Upper lobe of left lung (tissue), 6 donors: Measurements from ENCODE around the gene SDK1. TPM values are rescaled to one million over a fixed set of nuclear protein-coding genes. Genes with fewer than 3 reads are reported as not detected.

ENCODE experiments used
- ATAC-seq, 2 donors: fragments of 200-7000 bp; cut with Tn5 transposase; one replicate each; pipeline ENCODE4 v1.9.1; 2022; ENCODE audit warnings: mild to moderate bottlenecking in 2 of 2, moderate library complexity in 2 of 2; ENCODE audit not compliant: low FRiP score in 2 of 2
- DNase-seq, 2 donors: peaks; one replicate each; pipeline ENCODE4 v3.0.0-alpha.2; 2019 to 2020
- H3K27ac ChIP-seq, 4 donors: fragments of 200-600 bp; sonication (generic); one replicate each; pipeline ENCODE4 v1.5.1; 2016 to 2019
- H3K27me3 ChIP-seq, 4 donors: fragments of 200-600 bp; sonication (generic); one replicate each; pipeline ENCODE4 v1.5.1; 2017 to 2019
- H3K36me3 ChIP-seq, 4 donors: fragments of 200-600 bp; sonication (generic); one replicate each; pipeline ENCODE4 v1.5.1; 2016 to 2019
- H3K4me1 ChIP-seq, 4 donors: fragments of 200-600 bp; sonication (generic); one replicate each; pipeline ENCODE4 v1.5.1; 2018 to 2019
- H3K4me3 ChIP-seq, 4 donors: fragments of 200-600 bp; sonication (generic); one replicate each; pipeline ENCODE4 v1.5.1; 2017 to 2019; ENCODE audit warnings: mild to moderate bottlenecking in 2 of 4, moderate library complexity in 1 of 4
- H3K9me3 ChIP-seq, 4 donors: fragments of 200-600 bp; sonication (generic); one replicate each; pipeline ENCODE4 v1.5.1; 2018 to 2019
- CTCF ChIP-seq, 6 experiments: fragments of 450-650 bp in 4 of 6; fragments of 200-600 bp in 2 of 6; sonication (generic) in 2 of 6; IDR thresholded peaks; one replicate each; pipeline ENCODE4 v1.5.1; 2016 to 2019; ENCODE audit warnings: antibody characterized with exemption in 6 of 6
- EP300 ChIP-seq, 4 donors: sonication (generic); formaldehyde crosslinking; IDR thresholded peaks; one replicate each; pipeline ENCODE4 v1.5.1; 2017; ENCODE audit warnings: antibody characterized with exemption in 4 of 4, control low read depth in 2 of 4
- POLR2A ChIP-seq, 4 donors: fragments of 450-650 bp; IDR thresholded peaks; one replicate each; pipeline ENCODE4 v1.5.1; 2016 to 2017; ENCODE audit warnings: antibody characterized with exemption in 4 of 4, mild to moderate bottlenecking in 2 of 4
- POLR2AphosphoS5 ChIP-seq, 2 donors: sonication (generic); formaldehyde crosslinking; IDR thresholded peaks; one replicate each; pipeline ENCODE4 v1.5.1; 2017; ENCODE audit warnings: antibody characterized with exemption in 2 of 2
- WGBS, 2 donors: methylation state at CpG; one replicate each; pipeline ENCODE4 v1.1.5; 2017 to 2018; 5-methylcytosine and 5-hydroxymethylcytosine counted together
- total RNA-seq, 6 donors: library from RNA; depleted of rRNA in 4 of 6; stranded (reverse); fragments of >200 nt in 4 of 6; gene quantifications; one replicate each; pipeline versions ENCODE4 v1.1.0 to v1.2.1, GENCODE V29; 2016 to 2021
- donor health status: DM: no; HTN: no; CAD: no; lungs with moderate emphysema.
- donor health status: DM: no; HTN: yes; CAD: no; lungs with severe emphysema.

SDK1 gene
- total RNA-seq, 6 donors from 2014 or later: 9.3 to 90.1 (median 11.8) TPM

GRCh38 chr7:3408814-3409595 is 108.0 kb downstream of the SDK1 start:
- Histone ChIP-seq H3K4me1 (peaks cover 0 to 20% (median 8%) of the 10 kb centered on the region in 4 donors), H3K27ac (no peak overlapping the region), H3K36me3 (no peaks in the 10 kb centered on the region), H3K27me3 (no peaks in the 10 kb centered on the region), H3K9me3 (no peaks in the 10 kb centered on the region), H3K4me3 (no peak overlapping the region)
- DNase-seq: no peak
- ATAC-seq: no peak
- TF ChIP-seq POLR2AphosphoS5 (IDR thresholded peaks at IDR 0.05) (no peak), EP300 (IDR thresholded peaks at IDR 0.05) (no peak), CTCF (IDR thresholded peaks at IDR 0.05) (no peak), POLR2A (IDR thresholded peaks at IDR 0.05) (no peak)
- 48 to 58% methylated on average over 5 of the region's 5 CpGs for WGBS, 2 donors

GRCh38 chr7:3412871-3413270 is 111.8 kb downstream of the SDK1 start:
- WGBS, 2 donors: 72 to 81% methylated on average over 2 of the region's 2 CpGs
- Histone ChIP-seq H3K27ac (no peak overlapping the region), H3K9me3 (no peaks in the 10 kb centered on the region), H3K36me3 (no peaks in the 10 kb centered on the region), H3K4me3 (no peak overlapping the region), H3K27me3 (no peaks in the 10 kb centered on the region), H3K4me1 (peaks cover 0 to 13% (median 3%) of the 10 kb centered on the region in 4 donors)
- TF ChIP-seq POLR2A (IDR thresholded peaks at IDR 0.05) (no peak), POLR2AphosphoS5 (IDR thresholded peaks at IDR 0.05) (no peak), CTCF (IDR thresholded peaks at IDR 0.05) (no peak), EP300 (IDR thresholded peaks at IDR 0.05) (no peak)
- DNase-seq (no peak), ATAC-seq (no peak)

- Histone ChIP-seq H3K4me1 (no peaks in the 10 kb centered on the region), H3K9me3 (no peaks in the 10 kb centered on the region), H3K4me3 (no peak overlapping the region), H3K27ac (no peak overlapping the region), H3K36me3 (no peaks in the 10 kb centered on the region), H3K27me3 (no peaks in the 10 kb centered on the region)
- WGBS, 2 donors: 75 to 81% methylated on average over 3 of the region's 3 CpGs
- no peak for DNase-seq
- TF ChIP-seq POLR2AphosphoS5 (IDR thresholded peaks at IDR 0.05): no peak
- no peak for TF ChIP-seq CTCF (IDR thresholded peaks at IDR 0.05)
- TF ChIP-seq POLR2A (IDR thresholded peaks at IDR 0.05): no peak
- TF ChIP-seq EP300 (IDR thresholded peaks at IDR 0.05): no peak
- ATAC-seq: no peak
These were observed 114.8 kb downstream of the SDK1 start for GRCh38 chr7:3415861-3416312.

GRCh38 chr7:3416453-3416852 is 115.4 kb downstream of the SDK1 start:
- Histone ChIP-seq H3K27me3 (no peaks in the 10 kb centered on the region), H3K4me1 (no peaks in the 10 kb centered on the region), H3K4me3 (no peak overlapping the region), H3K9me3 (peaks cover 0 to under 1% (median 0%) of the 10 kb centered on the region in 4 donors), H3K27ac (no peak overlapping the region), H3K36me3 (no peaks in the 10 kb centered on the region)
- no peak for DNase-seq
- WGBS, 2 donors: 79 to 91% methylated on average over 3 to 4 of the region's 4 CpGs
- TF ChIP-seq CTCF (IDR thresholded peaks at IDR 0.05) (no peak), EP300 (IDR thresholded peaks at IDR 0.05) (no peak), POLR2AphosphoS5 (IDR thresholded peaks at IDR 0.05) (no peak), POLR2A (IDR thresholded peaks at IDR 0.05) (no peak)
- ATAC-seq: no peak

GRCh38 chr7:3425087-3425486 is 124.0 kb downstream of the SDK1 start:
- no peaks in the 10 kb centered on the region for H3K27me3 ChIP-seq
- H3K27ac ChIP-seq: no peak overlapping the region
- no peak for ATAC-seq
- H3K4me3 ChIP-seq: no peak overlapping the region
- H3K36me3 ChIP-seq: no peaks in the 10 kb centered on the region
- no peak for DNase-seq
- no peak for TF ChIP-seq EP300 (IDR thresholded peaks at IDR 0.05)
- TF ChIP-seq POLR2AphosphoS5 (IDR thresholded peaks at IDR 0.05): no peak
- TF ChIP-seq POLR2A (IDR thresholded peaks at IDR 0.05): no peak
- no peak for TF ChIP-seq CTCF (IDR thresholded peaks at IDR 0.05)
- H3K4me1 ChIP-seq: no peaks in the 10 kb centered on the region
- peaks cover 0 to 8% (median 0%) of the 10 kb centered on the region in 4 donors for H3K9me3 ChIP-seq
